HCT116 (cell line): ENCODE measurements around the gene AK6. TPM values are rescaled to one million over a fixed set of nuclear protein-coding genes. Genes with fewer than 3 reads are reported as not detected.

ENCODE experiments used
- ATAC-seq: fragments of 200-7000 bp; cut with Tn5 transposase; 2 replicates; pipeline ENCODE4 v1.9.1; 2020; ENCODE audit warnings: mild to moderate bottlenecking, moderate library complexity
- BruUV-seq: library from RNA; stranded (reverse); fragments of 400-500 nt; replicated peaks from 2 replicates; lab custom pipeline; 2021; lab: Mats Ljungman, UMichigan
- CTCF ChIA-PET: fragments of 300-600 bp; sonication (Branson Sonifier 250); formaldehyde crosslinking; loops from one replicate; lab custom pipeline; 2021; ENCODE audit warnings: antibody characterized with exemption; lab: Charles Lee
- POLR2A ChIA-PET: fragments of 300-600, 350-600 bp; sonication (Branson Sonifier 250); formaldehyde crosslinking; loops from one replicate; lab custom pipeline; 2021; ENCODE audit warnings: antibody characterized with exemption; lab: Charles Lee
- RAD21 ChIA-PET, 2 experiments: fragments of 300-600 bp; sonication (Branson Sonifier 250); formaldehyde crosslinking; loops; one replicate each; lab custom pipeline; 2023; ENCODE audit warnings: low total read pairs in 2 of 2; ENCODE audit not compliant: uncharacterized antibody in 2 of 2, unreplicated experiment in 2 of 2, low non-redundant PET in 1 of 2; lab: Charles Lee
- DNase-seq: peaks from one replicate; pipeline ENCODE4 v3.0.0-alpha.2; 2010; ENCODE audit warnings: low read depth, low spot score
- H2AFZ ChIP-seq: fragments of 200-600 bp; shearing (Covaris generic), sonication (generic); 2 replicates; pipeline ENCODE4 v1.6.1; 2017; ENCODE audit warnings: low read depth, mixed run types, mixed read lengths, antibody characterized with exemption, low read length; ENCODE audit not compliant: poor library complexity, severe bottlenecking
- H3K27ac ChIP-seq: 2 replicates; pipeline ENCODE4 v1.5.1; 2012; ENCODE audit warnings: low read depth, low read length
- H3K27me3 ChIP-seq: fragments of 200-600 bp; sonication (generic); 2 replicates; pipeline ENCODE4 v1.6.1; 2016; ENCODE audit warnings: mixed run types, low read length, mixed read lengths; ENCODE audit not compliant: insufficient read depth
- H3K36me3 ChIP-seq, 2 experiments: fragments of 200-500 bp in 1 of 2; fragments of 200-600 bp in 1 of 2; sonication (Bioruptor generic) in 1 of 2; sonication (generic) in 1 of 2; 2 replicates each; pipeline versions ENCODE4 v1.5.1 to v1.6.1; 2014 to 2016; ENCODE audit warnings: low read length in 2 of 2, inconsistent platforms in 1 of 2, mixed read lengths in 1 of 2, mixed run types in 1 of 2; ENCODE audit not compliant: insufficient read depth in 2 of 2, control insufficient read depth in 1 of 2
- H3K4me1 ChIP-seq, 2 experiments: fragments of 200-600 bp in 1 of 2; sonication (generic) in 1 of 2; 2 replicates each; pipeline versions ENCODE4 v1.5.1 to v1.6.1; 2012 to 2017; ENCODE audit warnings: low read length in 2 of 2, inconsistent platforms in 1 of 2, mild to moderate bottlenecking in 1 of 2, mixed read lengths in 1 of 2, mixed run types in 1 of 2, moderate library complexity in 1 of 2; ENCODE audit not compliant: insufficient read depth in 2 of 2, control insufficient read depth in 1 of 2
- H3K4me2 ChIP-seq: fragments of 200-600 bp; sonication (generic); 2 replicates; pipeline ENCODE4 v1.6.1; 2017; ENCODE audit warnings: mixed run types, low read length, mixed read lengths
- H3K4me3 ChIP-seq, 2 experiments: fragments of 200-600 bp in 1 of 2; sonication (generic) in 1 of 2; replicated peaks in 1 of 2; 2 replicates each; pipeline ENCODE4 v1.5.1; 2011 to 2016; ENCODE audit warnings: low read length in 2 of 2, control low read depth in 1 of 2, low read depth in 1 of 2, mild to moderate bottlenecking in 1 of 2, mixed read lengths in 1 of 2, mixed run types in 1 of 2
- H3K79me2 ChIP-seq: fragments of 200-600 bp; sonication (generic); 2 replicates; pipeline ENCODE4 v1.6.1; 2017; ENCODE audit warnings: mild to moderate bottlenecking, mixed run types, low read length, moderate library complexity, mixed read lengths; ENCODE audit not compliant: insufficient read depth
- H3K9ac ChIP-seq: fragments of 200-600 bp; sonication (generic); 2 replicates; pipeline ENCODE4 v1.6.1; 2016; ENCODE audit warnings: low read length, mixed read lengths
- H3K9me2 ChIP-seq: fragments of 200-600 bp; sonication (generic), shearing (Covaris generic); 2 replicates; pipeline ENCODE4 v1.6.1; 2017; ENCODE audit warnings: mixed run types, mild to moderate bottlenecking, moderate library complexity; ENCODE audit not compliant: insufficient read depth
- H3K9me3 ChIP-seq, 2 experiments: fragments of 200-500 bp in 1 of 2; fragments of 200-600 bp in 1 of 2; sonication (Bioruptor generic) in 1 of 2; sonication (generic) in 1 of 2; 2 replicates each; pipeline ENCODE4 v1.6.1; 2014 to 2017; ENCODE audit warnings: low read length in 2 of 2, mixed read lengths in 2 of 2, inconsistent platforms in 1 of 2, low read depth in 1 of 2, mild to moderate bottlenecking in 1 of 2, mixed run types in 1 of 2, moderate library complexity in 1 of 2; ENCODE audit not compliant: control insufficient read depth in 1 of 2, insufficient read depth in 1 of 2
- H4K20me1 ChIP-seq: fragments of 200-600 bp; sonication (generic), shearing (Covaris generic); 2 replicates; pipeline ENCODE4 v1.6.1; 2017; ENCODE audit warnings: mixed run types, mild to moderate bottlenecking, moderate library complexity; ENCODE audit not compliant: insufficient read depth
- CEBPB ChIP-seq: IDR thresholded peaks from 2 replicates; pipeline ENCODE4 v1.6.1; 2012; ENCODE audit warnings: low read depth
- ELF1 ChIP-seq: IDR thresholded peaks from 2 replicates; pipeline ENCODE4 v1.6.1; 2012; ENCODE audit warnings: low read depth, borderline replicate concordance
- EZH2 ChIP-seq: fragments of 200-600 bp; sonication (generic); IDR thresholded peaks from 2 replicates; pipeline ENCODE4 v1.6.1; 2017; ENCODE audit warnings: antibody characterized with exemption, mixed run types
- MAX ChIP-seq: IDR thresholded peaks from 2 replicates; pipeline ENCODE4 v1.6.1; 2012
- POLR2A ChIP-seq: IDR thresholded peaks from 2 replicates; pipeline ENCODE4 v1.7.0; 2011; ENCODE audit warnings: borderline replicate concordance; ENCODE audit not compliant: insufficient read depth, insufficient read length; ENCODE audit errors: extremely low read depth
- SIN3A ChIP-seq: IDR thresholded peaks from 2 replicates; pipeline ENCODE4 v1.6.1; 2012; ENCODE audit warnings: low read depth
- SRF ChIP-seq: IDR thresholded peaks from 2 replicates; pipeline ENCODE4 v1.6.1; 2012; ENCODE audit warnings: low read depth
- TCF7L2 ChIP-seq: IDR thresholded peaks from 2 replicates; pipeline ENCODE4 v1.7.0; 2011; ENCODE audit warnings: borderline replicate concordance, inconsistent platforms; ENCODE audit not compliant: insufficient read depth, insufficient read length; ENCODE audit errors: extremely low read depth
- ZNF274 ChIP-seq: fragments of 200-500 bp; sonication (Bioruptor generic); IDR thresholded peaks from 2 replicates; pipeline ENCODE4 v1.6.1; 2014; ENCODE audit warnings: mild to moderate bottlenecking, low read depth, low read length, inconsistent platforms
- intact Hi-C: fragments of 100-400 bp; cut with micrococcal nuclease; formaldehyde crosslinking; loops from 2 replicates; pipeline ENCODE4 v1.10.0; 2022
- total RNA-seq: library from RNA; stranded (reverse); gene quantifications from one replicate; pipeline ENCODE4 v1.2.1, GENCODE V29; 2021; ENCODE audit not compliant: unreplicated experiment

AK6 gene
- total RNA-seq, 1 experiment from 2014 or later = 33.4 TPM

GRCh38 chr5:69350664-69351063, 18.7 kb downstream of the AK6 start:
- ChIA-PET POLR2A (no interaction called here), CTCF (no interaction called here), RAD21 (no interaction called here)
- peaks cover 2% of the 10 kb centered on the region for H3K79me2 ChIP-seq
- peaks cover 0 to 3% of the 10 kb centered on the region in 2 experiments; a peak in 1 of 4 replicates for H3K36me3 ChIP-seq
- no peak for DNase-seq
- intact Hi-C loops = no loop called here
- no peaks in the 10 kb centered on the region for H3K9me3 ChIP-seq
- no peak overlapping the region for H2AFZ ChIP-seq
- no TSS peak for BruUV-seq
- no peak overlapping the region for H3K4me3 ChIP-seq
- no peaks in the 10 kb centered on the region for H3K9me2 ChIP-seq
- H3K9ac ChIP-seq = no peak overlapping the region
- H3K4me2 ChIP-seq = no peak overlapping the region
- no peaks in the 10 kb centered on the region for H4K20me1 ChIP-seq
- H3K27ac ChIP-seq = no peak overlapping the region
- no peaks in the 10 kb centered on the region for H3K4me1 ChIP-seq
- ATAC-seq = no peak
- TF ChIP-seq POLR2A = no peak
- no peak for TF ChIP-seq EZH2
- TF ChIP-seq ELF1 = no peak
- no peak for TF ChIP-seq MAX
- no peak for TF ChIP-seq ZNF274
- H3K27me3 ChIP-seq = no peaks in the 10 kb centered on the region

GRCh38 chr5:69343083-69343482, 26.2 kb downstream of the AK6 start:
- H3K4me1 ChIP-seq = no peaks in the 10 kb centered on the region
- no peak overlapping the region for H3K9ac ChIP-seq
- CTCF ChIA-PET = no interaction called here
- DNase-seq (no peak), ATAC-seq (no peak)
- RAD21 ChIA-PET = no interaction called here
- BruUV-seq = no TSS peak
- TF ChIP-seq ELF1 = no peak
- TF ChIP-seq CEBPB = no peak
- TF ChIP-seq SIN3A = no peak
- no peak for TF ChIP-seq SRF
- TF ChIP-seq TCF7L2 = no peak
- no peak for TF ChIP-seq MAX
- H3K9me2 ChIP-seq = no peaks in the 10 kb centered on the region
- intact Hi-C loops = no loop called here
- POLR2A ChIA-PET = no interaction called here
- H3K36me3 ChIP-seq = no peaks in the 10 kb centered on the region
- no peaks in the 10 kb centered on the region for H3K79me2 ChIP-seq
- no peaks in the 10 kb centered on the region for H3K9me3 ChIP-seq
- no peaks in the 10 kb centered on the region for H3K27me3 ChIP-seq
- no peaks in the 10 kb centered on the region for H4K20me1 ChIP-seq
- H3K27ac ChIP-seq = no peak overlapping the region
- no peak overlapping the region for H2AFZ ChIP-seq
- no peak overlapping the region for H3K4me3 ChIP-seq
- no peak overlapping the region for H3K4me2 ChIP-seq
